Left cardiac atrium (tissue), 2 donors: Measurements from ENCODE around the gene RUNDC3A. TPM values are rescaled to one million over a fixed set of nuclear protein-coding genes. Genes with fewer than 3 reads are reported as not detected.

Experiments used
- total RNA-seq, 2 donors: library from RNA; stranded (reverse); fragmentation: NEBNext Ultra II Directional; extraction: Animal tissue kit (Norgen Biotek cat#: 25700); gene quantifications; one replicate each; pipeline ENCODE4 v1.2.1, GENCODE V29; 2021
- donor health status: DM: no; HTN: yes; CAD: no; lungs with severe emphysema.
- donor health status: DM: yes; HTN: yes; CAD: no.

The RUNDC3A gene
- total RNA-seq, 2 donors from 2014 or later = 0.85 to 1.0 TPM

Other genes with a start within 250 kb of the RUNDC3A start
- gene LSM12, start 241.9 kb upstream of the RUNDC3A start, total RNA-seq = 10 to 100 TPM; 39.4 to 57.5 TPM
- gene G6PC3, start 237.9 kb upstream of the RUNDC3A start, total RNA-seq = 10 to 100 TPM; 32.9 to 44.4 TPM
- gene HDAC5, start 185.0 kb upstream of the RUNDC3A start, total RNA-seq = 10 to 100 TPM; 39.2 to 57.9 TPM
- gene HROB, start 166.7 kb upstream of the RUNDC3A start, total RNA-seq = 1 to 10 TPM; 1.1 to 1.3 TPM
- gene ASB16, start 137.9 kb upstream of the RUNDC3A start, total RNA-seq = 1 to 10 TPM; 4.9 to 8.7 TPM
- 10 to 100 TPM; 22.5 to 23.1 TPM for gene TMUB2, start 121.6 kb upstream of the RUNDC3A start, total RNA-seq
- 10 to 100 TPM; 39.6 to 50.4 TPM for gene ATXN7L3, start 108.7 kb upstream of the RUNDC3A start, total RNA-seq
- gene UBTF, start 88.9 kb upstream of the RUNDC3A start, total RNA-seq = 10 to 100 TPM; 35.5 to 48.2 TPM
- under 1 TPM in 1 of 2 donors, not detected in 1; 0.63 TPM for gene SLC4A1, start 40.5 kb upstream of the RUNDC3A start, total RNA-seq
- 10 to 100 TPM; 60.9 to 62.5 TPM for gene SLC25A39, start 16.2 kb downstream of the RUNDC3A start, total RNA-seq
- gene GRN, start 36.7 kb downstream of the RUNDC3A start, total RNA-seq = 100 to 1,000 TPM; 190 to 206 TPM
- 1 to 10 TPM; 1.2 to 2.4 TPM for gene FAM171A2, start 55.3 kb downstream of the RUNDC3A start, total RNA-seq
- gene ITGA2B, start 81.0 kb downstream of the RUNDC3A start, total RNA-seq = 1 to 10 TPM; 2.4 to 2.7 TPM
- 10 to 100 TPM; 20.8 to 28.9 TPM for gene GPATCH8, start 194.8 kb downstream of the RUNDC3A start, total RNA-seq
- gene FZD2, start 248.9 kb downstream of the RUNDC3A start, total RNA-seq = 1 to 10 TPM; 3.0 to 4.3 TPM